Body of pancreas (tissue), 4 donors: ENCODE measurements around the gene RFC5.
"Not testable (repeated sequence)": the region's sequence is repeated elsewhere in the genome, so short reads cannot be mapped to it uniquely, and the experiment has no call there.

Experiments used
- POLR2A ChIP-seq, 3 donors: fragments of 450-650 bp; IDR thresholded peaks; one replicate each; pipeline ENCODE4 v1.6.1; 2016; ENCODE audit warnings: antibody characterized with exemption in 3 of 3, mild to moderate bottlenecking in 2 of 3
- TF ChIP-seq, protein P1 (sequence below), 7 experiments: fragments of 450-650 bp in 4 of 7; fragments of 200-600 bp in 3 of 7; sonication (generic) in 3 of 7; IDR thresholded peaks; one replicate each; pipeline ENCODE4 v1.5.1; 2016 to 2019; ENCODE audit warnings: antibody characterized with exemption in 7 of 7

DNA sequence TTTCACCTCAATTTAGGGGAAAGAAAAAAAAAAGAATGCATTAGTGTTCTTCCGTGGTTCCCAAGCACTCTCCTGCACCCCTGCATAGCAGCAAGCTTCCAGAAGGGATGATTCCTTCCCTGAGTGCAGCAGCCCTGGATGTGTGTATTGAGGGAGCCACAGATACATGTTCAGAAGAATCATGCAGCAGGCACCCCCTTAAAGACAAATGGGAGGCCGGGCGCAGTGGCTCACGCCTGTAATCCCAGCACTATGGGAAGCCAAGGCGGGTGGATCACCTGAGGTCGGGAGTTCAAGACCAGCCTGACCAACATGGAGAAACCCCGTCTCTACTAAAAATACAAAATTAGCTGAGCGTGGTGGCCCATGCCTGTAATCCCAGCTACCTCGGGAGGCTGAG lies 65.0 kb downstream of the RFC5 start:
- not testable (repeated sequence) for TF ChIP-seq POLR2A (IDR thresholded peaks at IDR 0.05)
- TF ChIP-seq, protein P1, sequence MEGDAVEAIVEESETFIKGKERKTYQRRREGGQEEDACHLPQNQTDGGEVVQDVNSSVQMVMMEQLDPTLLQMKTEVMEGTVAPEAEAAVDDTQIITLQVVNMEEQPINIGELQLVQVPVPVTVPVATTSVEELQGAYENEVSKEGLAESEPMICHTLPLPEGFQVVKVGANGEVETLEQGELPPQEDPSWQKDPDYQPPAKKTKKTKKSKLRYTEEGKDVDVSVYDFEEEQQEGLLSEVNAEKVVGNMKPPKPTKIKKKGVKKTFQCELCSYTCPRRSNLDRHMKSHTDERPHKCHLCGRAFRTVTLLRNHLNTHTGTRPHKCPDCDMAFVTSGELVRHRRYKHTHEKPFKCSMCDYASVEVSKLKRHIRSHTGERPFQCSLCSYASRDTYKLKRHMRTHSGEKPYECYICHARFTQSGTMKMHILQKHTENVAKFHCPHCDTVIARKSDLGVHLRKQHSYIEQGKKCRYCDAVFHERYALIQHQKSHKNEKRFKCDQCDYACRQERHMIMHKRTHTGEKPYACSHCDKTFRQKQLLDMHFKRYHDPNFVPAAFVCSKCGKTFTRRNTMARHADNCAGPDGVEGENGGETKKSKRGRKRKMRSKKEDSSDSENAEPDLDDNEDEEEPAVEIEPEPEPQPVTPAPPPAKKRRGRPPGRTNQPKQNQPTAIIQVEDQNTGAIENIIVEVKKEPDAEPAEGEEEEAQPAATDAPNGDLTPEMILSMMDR (IDR thresholded peaks at IDR 0.05) = not testable (repeated sequence)
